Panc1 (cell line): Measurements from ENCODE around the gene ZNF329.

ENCODE experiments used
- POLR2AphosphoS5 ChIP-seq: IDR thresholded peaks from 2 replicates; pipeline ENCODE4 v1.6.1; 2012; ENCODE audit warnings: mild to moderate bottlenecking, low read depth, low read length, moderate library complexity
- SIN3A ChIP-seq: IDR thresholded peaks from 2 replicates; pipeline ENCODE4 v1.6.1; 2012; ENCODE audit warnings: low read depth, mild to moderate bottlenecking, low read length, moderate library complexity, borderline replicate concordance; ENCODE audit not compliant: insufficient read depth
- TCF7L2 ChIP-seq: IDR thresholded peaks from 2 replicates; pipeline ENCODE4 v1.6.1; 2011; ENCODE audit warnings: mild to moderate bottlenecking, low read depth, low read length, inconsistent platforms
- TF ChIP-seq, protein P1 (sequence below), 2 experiments: IDR thresholded peaks; 2 replicates each; pipeline ENCODE4 v1.6.1; 2011 to 2012; ENCODE audit warnings: low read depth in 2 of 2, control low read depth in 1 of 2, low read length in 1 of 2, mild to moderate bottlenecking in 1 of 2, moderate library complexity in 1 of 2; ENCODE audit not compliant: insufficient read depth in 1 of 2
- TF ChIP-seq, protein P2 (sequence below): fragments of 450-650 bp; IDR thresholded peaks from 2 replicates; pipeline ENCODE4 v1.5.1; 2017; ENCODE audit warnings: mild to moderate bottlenecking

DNA sequence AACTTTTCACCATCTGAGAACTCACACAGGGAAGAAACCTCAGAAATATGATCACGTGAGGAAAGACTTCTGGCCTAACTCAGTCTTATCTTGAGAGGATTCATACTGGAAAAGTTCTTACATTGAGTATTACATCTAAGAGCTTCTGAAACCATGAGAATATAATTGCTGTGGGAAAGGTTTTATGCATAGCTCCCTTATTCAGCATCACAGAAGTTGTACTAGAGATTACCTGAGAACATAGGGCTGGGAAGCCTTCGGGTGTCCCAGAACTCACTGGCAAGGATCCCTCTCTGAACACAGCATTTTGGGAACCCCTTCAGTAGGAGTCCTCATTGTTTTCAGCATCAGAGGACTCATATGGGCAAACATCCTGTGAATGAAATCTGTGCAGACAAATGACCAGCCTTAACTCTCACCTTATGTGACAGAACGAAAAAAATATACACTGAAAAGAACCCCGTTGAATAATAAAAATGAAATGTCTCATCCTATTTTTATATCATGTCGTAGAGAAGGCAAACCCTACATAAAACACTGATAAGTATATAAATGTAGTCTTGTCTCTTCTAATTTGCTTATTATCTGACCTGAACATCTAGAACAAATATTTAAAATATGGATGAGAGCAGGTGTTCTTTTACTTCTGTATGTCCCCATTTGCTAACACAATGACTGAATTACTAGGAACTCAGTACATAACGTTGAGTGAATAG, 46.5 kb upstream of the ZNF329 start:
- TF ChIP-seq, protein P1, sequence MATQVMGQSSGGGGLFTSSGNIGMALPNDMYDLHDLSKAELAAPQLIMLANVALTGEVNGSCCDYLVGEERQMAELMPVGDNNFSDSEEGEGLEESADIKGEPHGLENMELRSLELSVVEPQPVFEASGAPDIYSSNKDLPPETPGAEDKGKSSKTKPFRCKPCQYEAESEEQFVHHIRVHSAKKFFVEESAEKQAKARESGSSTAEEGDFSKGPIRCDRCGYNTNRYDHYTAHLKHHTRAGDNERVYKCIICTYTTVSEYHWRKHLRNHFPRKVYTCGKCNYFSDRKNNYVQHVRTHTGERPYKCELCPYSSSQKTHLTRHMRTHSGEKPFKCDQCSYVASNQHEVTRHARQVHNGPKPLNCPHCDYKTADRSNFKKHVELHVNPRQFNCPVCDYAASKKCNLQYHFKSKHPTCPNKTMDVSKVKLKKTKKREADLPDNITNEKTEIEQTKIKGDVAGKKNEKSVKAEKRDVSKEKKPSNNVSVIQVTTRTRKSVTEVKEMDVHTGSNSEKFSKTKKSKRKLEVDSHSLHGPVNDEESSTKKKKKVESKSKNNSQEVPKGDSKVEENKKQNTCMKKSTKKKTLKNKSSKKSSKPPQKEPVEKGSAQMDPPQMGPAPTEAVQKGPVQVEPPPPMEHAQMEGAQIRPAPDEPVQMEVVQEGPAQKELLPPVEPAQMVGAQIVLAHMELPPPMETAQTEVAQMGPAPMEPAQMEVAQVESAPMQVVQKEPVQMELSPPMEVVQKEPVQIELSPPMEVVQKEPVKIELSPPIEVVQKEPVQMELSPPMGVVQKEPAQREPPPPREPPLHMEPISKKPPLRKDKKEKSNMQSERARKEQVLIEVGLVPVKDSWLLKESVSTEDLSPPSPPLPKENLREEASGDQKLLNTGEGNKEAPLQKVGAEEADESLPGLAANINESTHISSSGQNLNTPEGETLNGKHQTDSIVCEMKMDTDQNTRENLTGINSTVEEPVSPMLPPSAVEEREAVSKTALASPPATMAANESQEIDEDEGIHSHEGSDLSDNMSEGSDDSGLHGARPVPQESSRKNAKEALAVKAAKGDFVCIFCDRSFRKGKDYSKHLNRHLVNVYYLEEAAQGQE (IDR thresholded peaks at IDR 0.05; ENCODE audit: insufficient read depth in 1 of 2, low read depth in 2 of 2, low read length in 1 of 2) = no peak
- TF ChIP-seq, protein P2, sequence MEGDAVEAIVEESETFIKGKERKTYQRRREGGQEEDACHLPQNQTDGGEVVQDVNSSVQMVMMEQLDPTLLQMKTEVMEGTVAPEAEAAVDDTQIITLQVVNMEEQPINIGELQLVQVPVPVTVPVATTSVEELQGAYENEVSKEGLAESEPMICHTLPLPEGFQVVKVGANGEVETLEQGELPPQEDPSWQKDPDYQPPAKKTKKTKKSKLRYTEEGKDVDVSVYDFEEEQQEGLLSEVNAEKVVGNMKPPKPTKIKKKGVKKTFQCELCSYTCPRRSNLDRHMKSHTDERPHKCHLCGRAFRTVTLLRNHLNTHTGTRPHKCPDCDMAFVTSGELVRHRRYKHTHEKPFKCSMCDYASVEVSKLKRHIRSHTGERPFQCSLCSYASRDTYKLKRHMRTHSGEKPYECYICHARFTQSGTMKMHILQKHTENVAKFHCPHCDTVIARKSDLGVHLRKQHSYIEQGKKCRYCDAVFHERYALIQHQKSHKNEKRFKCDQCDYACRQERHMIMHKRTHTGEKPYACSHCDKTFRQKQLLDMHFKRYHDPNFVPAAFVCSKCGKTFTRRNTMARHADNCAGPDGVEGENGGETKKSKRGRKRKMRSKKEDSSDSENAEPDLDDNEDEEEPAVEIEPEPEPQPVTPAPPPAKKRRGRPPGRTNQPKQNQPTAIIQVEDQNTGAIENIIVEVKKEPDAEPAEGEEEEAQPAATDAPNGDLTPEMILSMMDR = no peak
- no peak for TF ChIP-seq POLR2AphosphoS5
- TF ChIP-seq SIN3A = no peak
- TF ChIP-seq TCF7L2 = no peak
